Ishikawa (cell line): ENCODE results near the gene HDAC9.

Experiments used
- CEBPB ChIP-seq: IDR thresholded peaks from 2 replicates; pipeline ENCODE4 v1.6.1; 2012
- CREB1 ChIP-seq: IDR thresholded peaks from 2 replicates; pipeline ENCODE4 v1.6.1; 2012; ENCODE audit warnings: low read depth
- EGR1 ChIP-seq: IDR thresholded peaks from 2 replicates; pipeline ENCODE4 v1.6.1; 2012
- EP300 ChIP-seq: IDR thresholded peaks from 2 replicates; pipeline ENCODE4 v1.6.1; 2012; ENCODE audit warnings: borderline replicate concordance
- MAX ChIP-seq: IDR thresholded peaks from 2 replicates; pipeline ENCODE4 v1.6.1; 2012
- RAD21 ChIP-seq: IDR thresholded peaks from 2 replicates; pipeline ENCODE4 v1.6.1; 2012; ENCODE audit warnings: low read depth
- TAF1 ChIP-seq: IDR thresholded peaks from 2 replicates; pipeline ENCODE4 v1.6.1; 2012; ENCODE audit warnings: low read depth, mild to moderate bottlenecking
- TCF12 ChIP-seq: IDR thresholded peaks from 2 replicates; pipeline ENCODE4 v1.6.1; 2012; ENCODE audit warnings: low read depth
- TEAD4 ChIP-seq: IDR thresholded peaks from 2 replicates; pipeline ENCODE4 v1.6.1; 2012
- USF1 ChIP-seq: IDR thresholded peaks from 2 replicates; pipeline ENCODE4 v1.6.1; 2012
- YY1 ChIP-seq: IDR thresholded peaks from 2 replicates; pipeline ENCODE4 v1.6.1; 2012; ENCODE audit warnings: low read depth
- ZBTB7A ChIP-seq: IDR thresholded peaks from 2 replicates; pipeline ENCODE4 v1.6.1; 2012; ENCODE audit warnings: low read depth
- TF ChIP-seq, protein P1 (sequence below): IDR thresholded peaks from 2 replicates; pipeline ENCODE4 v1.6.1; 2012; ENCODE audit warnings: low read depth, mild to moderate bottlenecking

DNA sequence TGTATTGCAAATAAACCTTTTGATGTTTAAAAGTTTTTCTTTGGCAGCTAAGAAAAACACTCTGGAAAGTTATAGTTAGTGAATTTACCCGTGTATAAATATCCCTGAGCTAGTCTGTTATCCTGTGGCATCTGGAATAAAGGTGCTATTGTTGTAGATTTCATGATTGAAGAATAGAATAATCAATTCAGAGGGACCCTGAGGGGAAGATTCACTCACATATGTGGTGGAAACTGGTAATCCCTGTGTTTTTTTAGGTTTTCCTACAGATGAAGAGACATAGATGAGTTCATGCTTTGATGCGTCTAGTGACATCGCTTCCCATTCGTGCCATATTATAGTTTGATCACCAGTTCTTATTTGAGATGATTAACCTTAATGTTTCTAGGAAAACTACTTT, 457.3 kb downstream of the HDAC9 start:
- TF ChIP-seq, protein P1, sequence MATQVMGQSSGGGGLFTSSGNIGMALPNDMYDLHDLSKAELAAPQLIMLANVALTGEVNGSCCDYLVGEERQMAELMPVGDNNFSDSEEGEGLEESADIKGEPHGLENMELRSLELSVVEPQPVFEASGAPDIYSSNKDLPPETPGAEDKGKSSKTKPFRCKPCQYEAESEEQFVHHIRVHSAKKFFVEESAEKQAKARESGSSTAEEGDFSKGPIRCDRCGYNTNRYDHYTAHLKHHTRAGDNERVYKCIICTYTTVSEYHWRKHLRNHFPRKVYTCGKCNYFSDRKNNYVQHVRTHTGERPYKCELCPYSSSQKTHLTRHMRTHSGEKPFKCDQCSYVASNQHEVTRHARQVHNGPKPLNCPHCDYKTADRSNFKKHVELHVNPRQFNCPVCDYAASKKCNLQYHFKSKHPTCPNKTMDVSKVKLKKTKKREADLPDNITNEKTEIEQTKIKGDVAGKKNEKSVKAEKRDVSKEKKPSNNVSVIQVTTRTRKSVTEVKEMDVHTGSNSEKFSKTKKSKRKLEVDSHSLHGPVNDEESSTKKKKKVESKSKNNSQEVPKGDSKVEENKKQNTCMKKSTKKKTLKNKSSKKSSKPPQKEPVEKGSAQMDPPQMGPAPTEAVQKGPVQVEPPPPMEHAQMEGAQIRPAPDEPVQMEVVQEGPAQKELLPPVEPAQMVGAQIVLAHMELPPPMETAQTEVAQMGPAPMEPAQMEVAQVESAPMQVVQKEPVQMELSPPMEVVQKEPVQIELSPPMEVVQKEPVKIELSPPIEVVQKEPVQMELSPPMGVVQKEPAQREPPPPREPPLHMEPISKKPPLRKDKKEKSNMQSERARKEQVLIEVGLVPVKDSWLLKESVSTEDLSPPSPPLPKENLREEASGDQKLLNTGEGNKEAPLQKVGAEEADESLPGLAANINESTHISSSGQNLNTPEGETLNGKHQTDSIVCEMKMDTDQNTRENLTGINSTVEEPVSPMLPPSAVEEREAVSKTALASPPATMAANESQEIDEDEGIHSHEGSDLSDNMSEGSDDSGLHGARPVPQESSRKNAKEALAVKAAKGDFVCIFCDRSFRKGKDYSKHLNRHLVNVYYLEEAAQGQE: no peak
- no peak for TF ChIP-seq RAD21
- TF ChIP-seq YY1: no peak
- TF ChIP-seq EP300: no peak
- TF ChIP-seq EGR1: no peak
- TF ChIP-seq TAF1: no peak
- TF ChIP-seq CEBPB: no peak
- TF ChIP-seq TEAD4: no peak
- no peak for TF ChIP-seq CREB1
- no peak for TF ChIP-seq ZBTB7A
- no peak for TF ChIP-seq TCF12
- TF ChIP-seq USF1: no peak
- no peak for TF ChIP-seq MAX
